Measurements from ENCODE around the gene TRAPPC10.
"Not testable (repeated sequence)": the region's sequence is repeated elsewhere in the genome, so short reads cannot be mapped to it uniquely, and the experiment has no call there.

TRAPPC10 gene

GRCh38 chr21:44094832-44095231 lies 82.7 kb downstream of the TRAPPC10 start:
- no peak for DNase-seq

- DNase-seq, result not testable (repeated sequence)
Measured at GRCh38 chr21:44098507-44098906, 86.4 kb downstream of the TRAPPC10 start.

GRCh38 chr21:44098964-44099363 lies 86.9 kb downstream of the TRAPPC10 start:
- DNase-seq, result not testable (repeated sequence)

GRCh38 chr21:44107026-44107501 lies 95.0 kb downstream of the TRAPPC10 start, which contains the start of gene PWP2:
PWP2 (plus strand) TSS chr21:44107399; CDS start chr21:44107417, 18 bp downstream.
- DNase-seq, result not testable (repeated sequence)

- not testable (repeated sequence) for DNase-seq
Measured at GRCh38 chr21:44107589-44107988, 95.5 kb downstream of the TRAPPC10 start.

- not testable (repeated sequence) for DNase-seq
Measured at GRCh38 chr21:44113702-44114371, 101.7 kb downstream of the TRAPPC10 start.

GRCh38 chr21:44122131-44122530 lies 110.0 kb downstream of the TRAPPC10 start:
- not testable (repeated sequence) for DNase-seq

- DNase-seq, result not testable (repeated sequence)
Measured at GRCh38 chr21:44127827-44128226, 115.7 kb downstream of the TRAPPC10 start.

- not testable (repeated sequence) for DNase-seq
Measured at GRCh38 chr21:44133715-44134057, 121.6 kb downstream of the TRAPPC10 start.

- DNase-seq, result not testable (repeated sequence)
Measured at GRCh38 chr21:44134732-44135131, 122.6 kb downstream of the TRAPPC10 start.

- not testable (repeated sequence) for DNase-seq
Measured at GRCh38 chr21:44138039-44138438, 125.9 kb downstream of the TRAPPC10 start.

- not testable (repeated sequence) for DNase-seq
Measured at GRCh38 chr21:44139787-44140551, 127.9 kb downstream of the TRAPPC10 start.

- not testable (repeated sequence) for DNase-seq
Measured at GRCh38 chr21:44140552-44140932, 128.4 kb downstream of the TRAPPC10 start.

- not testable (repeated sequence) for DNase-seq
Measured at GRCh38 chr21:44142470-44142869, 130.4 kb downstream of the TRAPPC10 start.

GRCh38 chr21:44143380-44143779 lies 131.3 kb downstream of the TRAPPC10 start:
- DNase-seq, result not testable (repeated sequence)

GRCh38 chr21:44143996-44144395 lies 131.9 kb downstream of the TRAPPC10 start:
- DNase-seq, result not testable (repeated sequence)

GRCh38 chr21:44144784-44145602 lies 132.9 kb downstream of the TRAPPC10 start:
- not testable (repeated sequence) for DNase-seq

GRCh38 chr21:44145616-44146015 lies 133.5 kb downstream of the TRAPPC10 start:
- not testable (repeated sequence) for DNase-seq

- not testable (repeated sequence) for DNase-seq
Measured at GRCh38 chr21:44147108-44147507, 135.0 kb downstream of the TRAPPC10 start.

GRCh38 chr21:44150255-44150654 lies 138.1 kb downstream of the TRAPPC10 start:
- DNase-seq, result not testable (repeated sequence)

- not testable (repeated sequence) for DNase-seq
Measured at GRCh38 chr21:44153214-44153888, 141.2 kb downstream of the TRAPPC10 start.

- not testable (repeated sequence) for DNase-seq
Measured at GRCh38 chr21:44153889-44154228, 141.8 kb downstream of the TRAPPC10 start.
